H9 (cell line): ENCODE results near the gene PNPLA4. TPM values are rescaled to one million over a fixed set of nuclear protein-coding genes. Genes with fewer than 3 reads are reported as not detected.

Experiments used
- DNase-seq: peaks from one replicate; pipeline ENCODE4 v3.0.0-alpha.2; 2017
- H2AFZ ChIP-seq: one replicate; pipeline ENCODE4 v1.6.1; 2013; ENCODE audit warnings: mild to moderate bottlenecking, low read length, control low read depth, moderate library complexity
- H2AK5ac ChIP-seq: 2 replicates; pipeline ENCODE4 v1.6.1; 2013; ENCODE audit warnings: low read length, control low read depth, mixed read lengths; ENCODE audit not compliant: insufficient read length
- H2BK120ac ChIP-seq: one replicate; pipeline ENCODE4 v1.6.1; 2013; ENCODE audit warnings: low read depth, mild to moderate bottlenecking, low read length, control low read depth, inconsistent platforms; ENCODE audit not compliant: poor library complexity, severe bottlenecking
- H2BK12ac ChIP-seq: 2 replicates; pipeline ENCODE4 v1.6.1; 2013; ENCODE audit warnings: low read length, control low read depth, mixed read lengths, low read depth; ENCODE audit not compliant: insufficient read length
- H2BK15ac ChIP-seq: 2 replicates; pipeline ENCODE4 v1.6.1; 2013; ENCODE audit warnings: low read depth, low read length, control low read depth
- H2BK20ac ChIP-seq: one replicate; pipeline ENCODE4 v1.6.1; 2013; ENCODE audit warnings: low read depth, mild to moderate bottlenecking, low read length, control low read depth, inconsistent platforms; ENCODE audit not compliant: poor library complexity, severe bottlenecking
- H2BK5ac ChIP-seq: 2 replicates; pipeline ENCODE4 v1.6.1; 2013; ENCODE audit warnings: low read length, control low read depth, mixed read lengths; ENCODE audit not compliant: insufficient read length
- H3K14ac ChIP-seq: 2 replicates; pipeline ENCODE4 v1.6.1; 2013; ENCODE audit warnings: low read length, control low read depth; ENCODE audit not compliant: insufficient read depth
- H3K18ac ChIP-seq: 2 replicates; pipeline ENCODE4 v1.6.1; 2013; ENCODE audit warnings: low read depth, mild to moderate bottlenecking, mixed read lengths, low read length, control low read depth; ENCODE audit not compliant: insufficient read length
- H3K23ac ChIP-seq: 2 replicates; pipeline ENCODE4 v1.6.1; 2013; ENCODE audit warnings: low read length, control low read depth, mixed read lengths, low read depth; ENCODE audit not compliant: insufficient read length
- H3K23me2 ChIP-seq: 2 replicates; pipeline ENCODE4 v1.6.1; 2013; ENCODE audit warnings: low read depth, mild to moderate bottlenecking, mixed read lengths, low read length, control low read depth; ENCODE audit not compliant: insufficient read length, poor library complexity, severe bottlenecking
- H3K27ac ChIP-seq: 2 replicates; pipeline ENCODE4 v1.5.1; 2013; ENCODE audit warnings: low read length, control low read depth, mixed read lengths, low read depth; ENCODE audit not compliant: insufficient read length
- H3K27me3 ChIP-seq: 2 replicates; pipeline ENCODE4 v1.6.1; 2013; ENCODE audit warnings: low read length, control low read depth, inconsistent platforms; ENCODE audit not compliant: insufficient read depth
- H3K4ac ChIP-seq: 2 replicates; pipeline ENCODE4 v1.6.1; 2013; ENCODE audit warnings: low read depth, mild to moderate bottlenecking, control low read depth, inconsistent platforms, low read length, moderate library complexity
- H3K4me1 ChIP-seq: 2 replicates; pipeline ENCODE4 v1.6.1; 2013; ENCODE audit warnings: low read length, control low read depth, inconsistent platforms; ENCODE audit not compliant: insufficient read depth
- H3K4me2 ChIP-seq: 2 replicates; pipeline ENCODE4 v1.6.1; 2013; ENCODE audit warnings: low read length, control low read depth, mixed read lengths; ENCODE audit not compliant: insufficient read length, insufficient read depth
- H3K56ac ChIP-seq: 2 replicates; pipeline ENCODE4 v1.6.1; 2013; ENCODE audit warnings: low read depth, mild to moderate bottlenecking, mixed read lengths, low read length, control low read depth; ENCODE audit not compliant: insufficient read length
- H3K79me1 ChIP-seq: 2 replicates; pipeline ENCODE4 v1.6.1; 2013; ENCODE audit warnings: low read depth, mild to moderate bottlenecking, moderate library complexity, low read length, control low read depth, inconsistent platforms; ENCODE audit not compliant: insufficient read depth, poor library complexity, severe bottlenecking
- H3K79me2 ChIP-seq: 2 replicates; pipeline ENCODE4 v1.6.1; 2013; ENCODE audit warnings: low read length, control low read depth, inconsistent platforms; ENCODE audit not compliant: insufficient read depth
- H3K9ac ChIP-seq: 2 replicates; pipeline ENCODE4 v1.6.1; 2013; ENCODE audit warnings: low read length, control low read depth, mixed read lengths; ENCODE audit not compliant: insufficient read length; ENCODE audit errors: extremely low read depth
- H3K9me3 ChIP-seq: one replicate; pipeline ENCODE4 v1.6.1; 2013; ENCODE audit warnings: low read depth, low read length, inconsistent platforms; ENCODE audit not compliant: control insufficient read depth
- H3T11ph ChIP-seq: one replicate; pipeline ENCODE4 v1.6.1; 2013; ENCODE audit warnings: mild to moderate bottlenecking, low read length, control low read depth, inconsistent platforms
- H4K20me1 ChIP-seq: one replicate; pipeline ENCODE4 v1.6.1; 2013; ENCODE audit not compliant: control insufficient read depth, insufficient read length, insufficient read depth
- H4K5ac ChIP-seq: 2 replicates; pipeline ENCODE4 v1.6.1; 2013; ENCODE audit warnings: low read depth, mild to moderate bottlenecking, mixed read lengths, low read length, control low read depth; ENCODE audit not compliant: insufficient read length
- H4K8ac ChIP-seq: replicated peaks from 2 replicates; pipeline ENCODE4 v1.6.1; 2013; ENCODE audit warnings: low read length, control low read depth, mixed read lengths, low read depth; ENCODE audit not compliant: insufficient read length
- H4K91ac ChIP-seq: 2 replicates; pipeline ENCODE4 v1.6.1; 2013; ENCODE audit warnings: low read depth, mild to moderate bottlenecking, moderate library complexity, mixed read lengths, low read length, control low read depth; ENCODE audit not compliant: insufficient read length
- H3K27ac Mint-ChIP-seq, 3 experiments: 2 replicates in 2 of 3; 3 replicates in 1 of 3; pipeline ENCODE4 v1.8.0; 2020 to 2021; ENCODE audit warnings: mixed read lengths in 3 of 3, mild to moderate bottlenecking in 1 of 3, moderate library complexity in 1 of 3
- H3K27me3 Mint-ChIP-seq: 2 replicates; pipeline ENCODE4 v1.8.0; 2021; ENCODE audit warnings: low read depth, mild to moderate bottlenecking, moderate library complexity, mixed read lengths
- H3K36me3 Mint-ChIP-seq, 3 experiments: 2 replicates in 2 of 3; 3 replicates in 1 of 3; pipeline ENCODE4 v1.8.0; 2020 to 2021; ENCODE audit warnings: low read depth in 3 of 3, mixed read lengths in 3 of 3; ENCODE audit not compliant: insufficient read depth in 1 of 3
- H3K4me1 Mint-ChIP-seq, 2 experiments: 2 replicates each; pipeline ENCODE4 v1.8.0; 2020; ENCODE audit warnings: mixed read lengths in 2 of 2
- H3K4me3 Mint-ChIP-seq, 2 experiments: 2 replicates in 1 of 2; 3 replicates in 1 of 2; pipeline ENCODE4 v1.8.0; 2020 to 2021; ENCODE audit warnings: mild to moderate bottlenecking in 2 of 2, mixed read lengths in 2 of 2, moderate library complexity in 1 of 2
- H3K9me3 Mint-ChIP-seq, 2 experiments: 2 replicates in 1 of 2; 3 replicates in 1 of 2; pipeline ENCODE4 v1.8.0; 2020; ENCODE audit warnings: mild to moderate bottlenecking in 2 of 2, mixed read lengths in 2 of 2, moderate library complexity in 1 of 2
- whole genome bisulfite sequencing: extraction: QIAGEN DNeasy Blood & Tissue Kit; methylation state at CpG from one replicate; pipeline ENCODE4 v1.1.7; 2013; ENCODE audit warnings: missing lambda C conversion rate, low lambda C conversion rate, mixed read lengths; ENCODE audit not compliant: insufficient read length; ENCODE audit errors: extremely low coverage; 5-methylcytosine and 5-hydroxymethylcytosine counted together
- total RNA-seq: library from RNA; stranded (reverse); gene quantifications from 2 replicates; pipeline ENCODE4 v1.2.1, GENCODE V29; 2021
- TF ChIP-seq, protein P1 (sequence below): fragments of 200-600 bp; sonication (generic); conservative IDR thresholded peaks from 3 replicates; pipeline ENCODE4 v1.8.0; 2021; ENCODE audit warnings: antibody characterized with exemption, mild to moderate bottlenecking

Gene PNPLA4
- total RNA-seq, 1 experiment from 2014 or later: 21.4 TPM

DNA sequence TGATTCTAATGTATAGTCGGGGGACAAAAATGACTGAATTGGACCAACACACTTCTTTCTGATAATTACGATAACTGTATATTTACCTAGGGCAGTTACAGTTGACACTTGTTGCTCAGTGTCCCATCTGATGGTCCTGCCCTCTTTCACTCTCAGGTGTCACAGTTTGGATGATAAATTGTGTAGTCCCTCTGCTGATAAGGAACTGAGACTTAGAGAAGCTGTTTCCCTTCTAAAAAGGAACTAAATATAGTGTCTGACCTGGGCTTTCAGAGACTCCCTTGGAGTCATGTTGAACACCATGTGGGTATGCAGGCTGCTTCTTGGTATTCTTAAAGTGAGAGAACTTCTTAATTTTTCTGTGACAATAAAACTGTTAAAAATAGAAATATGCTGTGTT lies 23.7 kb upstream of the PNPLA4 start:
- Histone ChIP-seq H3K9me3 (no peaks in the 10 kb centered on the region), H4K8ac (no peak overlapping the region), H2BK15ac (no peak overlapping the region), H3K18ac (no peak overlapping the region), H3K23ac (peak overlapping the region; percentile 83), H4K91ac (no peak overlapping the region), H2BK120ac (no peak overlapping the region), H3K4ac (no peak overlapping the region), H3K27me3 (no peaks in the 10 kb centered on the region), H4K5ac (no peak overlapping the region), H3K9ac (no peak overlapping the region), H2BK12ac (no peak overlapping the region), H2BK5ac (no peak overlapping the region), H3K79me2 (no peaks in the 10 kb centered on the region), H3K56ac (no peak overlapping the region), H2AK5ac (no peak overlapping the region), H3K23me2 (no peaks in the 10 kb centered on the region), H3K27ac (no peak overlapping the region), H3K4me2 (no peak overlapping the region), H3K4me1 (no peaks in the 10 kb centered on the region), H4K20me1 (no peaks in the 10 kb centered on the region), H2AFZ (no peak overlapping the region), H3K14ac (no peak overlapping the region), H3T11ph (no peak overlapping the region), H3K79me1 (no peaks in the 10 kb centered on the region), H2BK20ac (no peak overlapping the region)
- Mint-ChIP-seq H3K4me1 (peaks cover 8 to 11% of the 10 kb centered on the region in 2 experiments), H3K9me3 (0 out of 5 replicates have a peak, but pooled peaks cover 0 to under 1% of the 10 kb centered on the region in 2 experiments), H3K27ac (no peak overlapping the region), H3K27me3 (peaks cover 2% of the 10 kb centered on the region; the same call in 1 of the 2 replicates), H3K4me3 (no peak overlapping the region), H3K36me3 (no peaks in the 10 kb centered on the region)
- no CpG with 5 or more reads among the region's 2 CpGs for WGBS
- TF ChIP-seq, protein P1, sequence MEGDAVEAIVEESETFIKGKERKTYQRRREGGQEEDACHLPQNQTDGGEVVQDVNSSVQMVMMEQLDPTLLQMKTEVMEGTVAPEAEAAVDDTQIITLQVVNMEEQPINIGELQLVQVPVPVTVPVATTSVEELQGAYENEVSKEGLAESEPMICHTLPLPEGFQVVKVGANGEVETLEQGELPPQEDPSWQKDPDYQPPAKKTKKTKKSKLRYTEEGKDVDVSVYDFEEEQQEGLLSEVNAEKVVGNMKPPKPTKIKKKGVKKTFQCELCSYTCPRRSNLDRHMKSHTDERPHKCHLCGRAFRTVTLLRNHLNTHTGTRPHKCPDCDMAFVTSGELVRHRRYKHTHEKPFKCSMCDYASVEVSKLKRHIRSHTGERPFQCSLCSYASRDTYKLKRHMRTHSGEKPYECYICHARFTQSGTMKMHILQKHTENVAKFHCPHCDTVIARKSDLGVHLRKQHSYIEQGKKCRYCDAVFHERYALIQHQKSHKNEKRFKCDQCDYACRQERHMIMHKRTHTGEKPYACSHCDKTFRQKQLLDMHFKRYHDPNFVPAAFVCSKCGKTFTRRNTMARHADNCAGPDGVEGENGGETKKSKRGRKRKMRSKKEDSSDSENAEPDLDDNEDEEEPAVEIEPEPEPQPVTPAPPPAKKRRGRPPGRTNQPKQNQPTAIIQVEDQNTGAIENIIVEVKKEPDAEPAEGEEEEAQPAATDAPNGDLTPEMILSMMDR: no peak
- DNase-seq: no peak
